ENCODE measurements around the gene CEP70. TPM values are rescaled to one million over a fixed set of nuclear protein-coding genes. Genes with fewer than 3 reads are reported as not detected.

The CEP70 gene
- 1 to 10 TPM; 2.3 to 4.9 (median 2.8) TPM for polyA plus RNA-seq (ENCODE audit: low read depth in 6 of 6)

GRCh38 chr3:138594150-138594934, at the start of gene CEP70:
Gene CEP70, minus strand, starts transcription at chr3:138594260. Its CDS starts 21,333 bp downstream, at chr3:138572927.
- H3K27ac Mint-ChIP-seq = peak within 1 kb of the TSS; percentile 83 to 99 (median 92)
- no peaks in the 10 kb centered on the region for H3K27me3 Mint-ChIP-seq
- H3K36me3 Mint-ChIP-seq = no peaks in the 10 kb centered on the region
- peaks cover 4 to 12% (median 5%) of the 10 kb centered on the region in 3 donors for H3K4me1 Mint-ChIP-seq
- peaks cover 0 to 10% (median 0%) of the 10 kb centered on the region in 7 donors for H3K9me3 Mint-ChIP-seq
- peak; percentile 87 for DNase-seq
- peak within 1 kb of the TSS; percentile 90 to 100 (median 96) for H3K4me3 Mint-ChIP-seq
- peak; percentile 90 for ATAC-seq (ENCODE audit: low read depth in 2 of 2)

- H3K4me1 Mint-ChIP-seq = peaks cover 0 to 4% (median 0%) of the 10 kb centered on the region in 3 donors
- H3K36me3 Mint-ChIP-seq = peaks cover 6 to 33% of the 10 kb centered on the region in 2 donors
- peaks cover 15 to 61% (median 43%) of the 10 kb centered on the region in 7 donors for H3K9me3 Mint-ChIP-seq
- no peaks in the 10 kb centered on the region for H3K27me3 Mint-ChIP-seq
- ATAC-seq (ENCODE audit: low read depth in 2 of 2) (no peak), DNase-seq (no peak)
- H3K27ac Mint-ChIP-seq = peak overlapping the region in 1 of 6 donors; percentile 49
- no peak overlapping the region for H3K4me3 Mint-ChIP-seq
Observed at GRCh38 chr3:138642927-138643253, 48.8 kb upstream of the CEP70 start.

GRCh38 chr3:138642226-138642926, 48.3 kb upstream of the CEP70 start:
- Mint-ChIP-seq H3K9me3 (peaks cover 15 to 58% (median 39%) of the 10 kb centered on the region in 7 donors), H3K36me3 (peaks cover 6 to 33% of the 10 kb centered on the region in 2 donors), H3K4me3 (no peak overlapping the region), H3K4me1 (peaks cover 0 to 4% (median 0%) of the 10 kb centered on the region in 3 donors), H3K27ac (peak overlapping the region in 1 of 6 donors; percentile 49), H3K27me3 (no peaks in the 10 kb centered on the region)
- DNase-seq = no peak
- ATAC-seq (ENCODE audit: low read depth in 2 of 2) = no peak

- DNase-seq (no peak), ATAC-seq (ENCODE audit: low read depth in 2 of 2) (no peak)
- Mint-ChIP-seq H3K27ac (peak overlapping the region in 1 of 6 donors; percentile 15), H3K27me3 (no peaks in the 10 kb centered on the region), H3K4me1 (peaks cover 0 to 4% (median 0%) of the 10 kb centered on the region in 3 donors), H3K36me3 (peaks cover 11 to 22% of the 10 kb centered on the region in 2 donors), H3K4me3 (no peak overlapping the region), H3K9me3 (peaks cover 10 to 43% (median 27%) of the 10 kb centered on the region in 7 donors)
Observed at GRCh38 chr3:138640537-138640936, 46.5 kb upstream of the CEP70 start.

GRCh38 chr3:138638641-138639040, 44.6 kb upstream of the CEP70 start:
- H3K9me3 Mint-ChIP-seq = peaks cover 6 to 24% (median 13%) of the 10 kb centered on the region in 7 donors
- H3K4me3 Mint-ChIP-seq = no peak overlapping the region
- peaks cover 0 to 4% (median 0%) of the 10 kb centered on the region in 3 donors for H3K4me1 Mint-ChIP-seq
- DNase-seq (no peak), ATAC-seq (ENCODE audit: low read depth in 2 of 2) (no peak)
- no peaks in the 10 kb centered on the region for H3K27me3 Mint-ChIP-seq
- H3K36me3 Mint-ChIP-seq = peaks cover 10 to 11% of the 10 kb centered on the region in 2 donors
- peak overlapping the region in 1 of 6 donors; percentile 24 for H3K27ac Mint-ChIP-seq

GRCh38 chr3:138629526-138629925, 35.5 kb upstream of the CEP70 start:
- Mint-ChIP-seq H3K9me3 (no peaks in the 10 kb centered on the region), H3K27me3 (no peaks in the 10 kb centered on the region), H3K4me3 (peak overlapping the region in 1 of 8 donors; percentile 5), H3K4me1 (no peaks in the 10 kb centered on the region), H3K27ac (no peak overlapping the region), H3K36me3 (peaks cover 6 to 8% of the 10 kb centered on the region in 2 donors)
- no peak for DNase-seq
- no peak for ATAC-seq (ENCODE audit: low read depth in 2 of 2)

- H3K27ac Mint-ChIP-seq = no peak overlapping the region
- no peak overlapping the region for H3K4me3 Mint-ChIP-seq
- peaks cover 6 to 8% of the 10 kb centered on the region in 2 donors for H3K36me3 Mint-ChIP-seq
- no peaks in the 10 kb centered on the region for H3K9me3 Mint-ChIP-seq
- no peak for ATAC-seq (ENCODE audit: low read depth in 2 of 2)
- H3K27me3 Mint-ChIP-seq = no peaks in the 10 kb centered on the region
- no peaks in the 10 kb centered on the region for H3K4me1 Mint-ChIP-seq
- DNase-seq = no peak
Observed at GRCh38 chr3:138625707-138626365, 31.8 kb upstream of the CEP70 start.

- no peaks in the 10 kb centered on the region for H3K27me3 Mint-ChIP-seq
- DNase-seq (no peak), ATAC-seq (ENCODE audit: low read depth in 2 of 2) (no peak)
- H3K36me3 Mint-ChIP-seq = peaks cover 2 to 6% of the 10 kb centered on the region in 2 donors
- no peaks in the 10 kb centered on the region for H3K4me1 Mint-ChIP-seq
- no peak overlapping the region for H3K4me3 Mint-ChIP-seq
- H3K9me3 Mint-ChIP-seq = no peaks in the 10 kb centered on the region
- peak overlapping the region in 1 of 6 donors; percentile 44 for H3K27ac Mint-ChIP-seq
Observed at GRCh38 chr3:138624518-138624917, 30.5 kb upstream of the CEP70 start.

GRCh38 chr3:138620431-138620830, 26.4 kb upstream of the CEP70 start:
- no peak overlapping the region for H3K4me3 Mint-ChIP-seq
- no peak for ATAC-seq (ENCODE audit: low read depth in 2 of 2)
- no peaks in the 10 kb centered on the region for H3K27me3 Mint-ChIP-seq
- DNase-seq = no peak
- H3K27ac Mint-ChIP-seq = no peak overlapping the region
- H3K9me3 Mint-ChIP-seq = no peaks in the 10 kb centered on the region
- H3K4me1 Mint-ChIP-seq = peaks cover 0 to 9% (median 0%) of the 10 kb centered on the region in 3 donors
- H3K36me3 Mint-ChIP-seq = no peaks in the 10 kb centered on the region

- no peaks in the 10 kb centered on the region for H3K36me3 Mint-ChIP-seq
- no peaks in the 10 kb centered on the region for H3K9me3 Mint-ChIP-seq
- DNase-seq = no peak
- H3K4me3 Mint-ChIP-seq = no peak overlapping the region
- ATAC-seq (ENCODE audit: low read depth in 2 of 2) = no peak
- no peaks in the 10 kb centered on the region for H3K27me3 Mint-ChIP-seq
- H3K4me1 Mint-ChIP-seq = peaks cover 0 to 10% (median 2%) of the 10 kb centered on the region in 3 donors
- H3K27ac Mint-ChIP-seq = no peak overlapping the region
Observed at GRCh38 chr3:138615462-138615861, 21.4 kb upstream of the CEP70 start.

- no peaks in the 10 kb centered on the region for H3K27me3 Mint-ChIP-seq
- DNase-seq = no peak
- no peak for ATAC-seq (ENCODE audit: low read depth in 2 of 2)
- peak overlapping the region; percentile 73 to 99 (median 90) for H3K27ac Mint-ChIP-seq
- no peaks in the 10 kb centered on the region for H3K9me3 Mint-ChIP-seq
- peaks cover 15 to 16% (median 16%) of the 10 kb centered on the region in 3 donors for H3K4me1 Mint-ChIP-seq
- peaks cover 0 to 7% of the 10 kb centered on the region in 2 donors for H3K36me3 Mint-ChIP-seq
- H3K4me3 Mint-ChIP-seq = peak overlapping the region; percentile 87 to 99 (median 91)
Observed at GRCh38 chr3:138609898-138610266, 15.8 kb upstream of the CEP70 start.

GRCh38 chr3:138608322-138609135, 14.5 kb upstream of the CEP70 start, which contains the start of gene FAIM:
Gene FAIM, plus strand, starts transcription at chr3:138608771. Its CDS starts 10,956 bp downstream, at chr3:138619727.
- Mint-ChIP-seq H3K36me3 (peaks cover 0 to 7% of the 10 kb centered on the region in 2 donors), H3K9me3 (peaks cover 0 to 3% (median 0%) of the 10 kb centered on the region in 7 donors), H3K27ac (peak within 1 kb of the TSS; percentile 87 to 99 (median 93)), H3K4me1 (peaks cover 15 to 16% (median 16%) of the 10 kb centered on the region in 3 donors), H3K27me3 (no peaks in the 10 kb centered on the region), H3K4me3 (peak within 1 kb of the TSS; percentile 87 to 99 (median 91))
- peak; percentile 80 for ATAC-seq (ENCODE audit: low read depth in 2 of 2)
- DNase-seq = peak; percentile 64
